ENCODE measurements around the gene TAS2R14. TPM values are rescaled to one million over a fixed set of nuclear protein-coding genes. Genes with fewer than 3 reads are reported as not detected.

Gene TAS2R14
- polyA plus RNA-seq, 1 of the 3 experiments (the other 2 are of a cell fraction): 1.4 TPM

DNA sequence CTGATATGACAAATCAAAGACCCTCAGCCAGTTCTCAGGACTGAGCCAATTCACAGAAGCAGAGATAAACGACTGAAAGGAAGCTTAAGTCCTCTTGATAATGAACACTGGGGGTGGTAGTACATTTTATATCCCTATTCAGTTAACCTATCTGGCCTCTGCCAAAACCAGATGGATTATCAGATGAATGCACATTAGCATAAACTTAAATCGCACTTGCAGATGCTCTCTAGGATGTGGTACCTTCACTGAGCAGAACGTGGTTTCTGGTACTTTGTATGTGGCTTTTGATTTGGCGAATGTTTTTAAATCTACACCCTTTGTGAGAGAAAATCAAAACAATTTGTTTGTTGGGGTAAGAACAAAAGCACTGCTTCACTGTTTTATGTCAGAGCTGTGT, 21.1 kb upstream of the TAS2R14 start:
- 75% methylated on average over 4 of the region's 4 CpGs for WGBS (ENCODE audit: low lambda C conversion rate)
- Histone ChIP-seq H3K9ac (no peak overlapping the region), H3K4me1 (ENCODE audit: control insufficient read depth in 1 of 2, insufficient read depth in 2 of 2, low read depth in 1 of 2, low read length in 1 of 2) (no peaks in the 10 kb centered on the region; a peak in 1 of 4 replicates), H3K79me2 (ENCODE audit: insufficient read depth) (peaks cover 17% of the 10 kb centered on the region; the same call in 1 of the 2 replicates), H4K20me1 (ENCODE audit: insufficient read depth) (no peaks in the 10 kb centered on the region), H2AFZ (ENCODE audit: low read depth) (no peak overlapping the region), H3K9me2 (no peaks in the 10 kb centered on the region), H3F3A (replicated peaks; ENCODE audit: insufficient read depth) (no peaks in the 10 kb centered on the region), H3K9me3 (no peaks in the 10 kb centered on the region; the same call in 1 of the 2 replicates), H3K4me3 (ENCODE audit: low read depth in 2 of 2, low read length in 1 of 2) (no peak overlapping the region), H3K36me3 (replicated peaks in 1 of 2; ENCODE audit: control insufficient read depth in 1 of 2, insufficient read depth in 2 of 2, low read length in 1 of 2) (no peaks in the 10 kb centered on the region), H3K27ac (ENCODE audit: low read depth in 2 of 2, low read length in 1 of 2) (no peak overlapping the region), H3K27me3 (ENCODE audit: insufficient read depth) (no peaks in the 10 kb centered on the region), H3K4me2 (no peak overlapping the region)
- POLR2A ChIA-PET: no interaction called here
- TF ChIP-seq TCF12 (IDR thresholded peaks at IDR 0.05): no peak
- no peak for TF ChIP-seq CHD2 (IDR thresholded peaks at IDR 0.05; ENCODE audit: low read length, partially characterized antibody)
- TF ChIP-seq YY1 (IDR thresholded peaks at IDR 0.05; ENCODE audit: low read depth): no peak
- TF ChIP-seq MXI1 (IDR thresholded peaks at IDR 0.05; ENCODE audit: low read depth, low read length): no peak
- TF ChIP-seq, protein P1, sequence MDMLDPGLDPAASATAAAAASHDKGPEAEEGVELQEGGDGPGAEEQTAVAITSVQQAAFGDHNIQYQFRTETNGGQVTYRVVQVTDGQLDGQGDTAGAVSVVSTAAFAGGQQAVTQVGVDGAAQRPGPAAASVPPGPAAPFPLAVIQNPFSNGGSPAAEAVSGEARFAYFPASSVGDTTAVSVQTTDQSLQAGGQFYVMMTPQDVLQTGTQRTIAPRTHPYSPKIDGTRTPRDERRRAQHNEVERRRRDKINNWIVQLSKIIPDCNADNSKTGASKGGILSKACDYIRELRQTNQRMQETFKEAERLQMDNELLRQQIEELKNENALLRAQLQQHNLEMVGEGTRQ (IDR thresholded peaks at IDR 0.05; ENCODE audit: borderline replicate concordance, low read depth, low read length): no peak
- TF ChIP-seq, protein P2, sequence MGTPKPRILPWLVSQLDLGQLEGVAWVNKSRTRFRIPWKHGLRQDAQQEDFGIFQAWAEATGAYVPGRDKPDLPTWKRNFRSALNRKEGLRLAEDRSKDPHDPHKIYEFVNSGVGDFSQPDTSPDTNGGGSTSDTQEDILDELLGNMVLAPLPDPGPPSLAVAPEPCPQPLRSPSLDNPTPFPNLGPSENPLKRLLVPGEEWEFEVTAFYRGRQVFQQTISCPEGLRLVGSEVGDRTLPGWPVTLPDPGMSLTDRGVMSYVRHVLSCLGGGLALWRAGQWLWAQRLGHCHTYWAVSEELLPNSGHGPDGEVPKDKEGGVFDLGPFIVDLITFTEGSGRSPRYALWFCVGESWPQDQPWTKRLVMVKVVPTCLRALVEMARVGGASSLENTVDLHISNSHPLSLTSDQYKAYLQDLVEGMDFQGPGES (IDR thresholded peaks at IDR 0.05; ENCODE audit: low read depth, low read length): no peak
- TF ChIP-seq GATA2 (CRISPR knock-in tag; IDR thresholded peaks at IDR 0.05): no peak
- no peak for TF ChIP-seq SIN3A (IDR thresholded peaks at IDR 0.05; ENCODE audit: borderline replicate concordance, low read depth, low read length)
- TF ChIP-seq TEAD4 (IDR thresholded peaks at IDR 0.05; ENCODE audit: borderline replicate concordance, insufficient read depth): no peak
- TF ChIP-seq RXRA (IDR thresholded peaks at IDR 0.05; ENCODE audit: borderline replicate concordance, low read depth): no peak
- TF ChIP-seq POLR2AphosphoS5 (IDR thresholded peaks at IDR 0.05; ENCODE audit: low read depth, low read length): no peak
- no peak for TF ChIP-seq SMC3 (IDR thresholded peaks at IDR 0.05; ENCODE audit: low read depth, low read length)
- DNase-seq: no peak
- CTCF ChIA-PET: no interaction called here

DNA sequence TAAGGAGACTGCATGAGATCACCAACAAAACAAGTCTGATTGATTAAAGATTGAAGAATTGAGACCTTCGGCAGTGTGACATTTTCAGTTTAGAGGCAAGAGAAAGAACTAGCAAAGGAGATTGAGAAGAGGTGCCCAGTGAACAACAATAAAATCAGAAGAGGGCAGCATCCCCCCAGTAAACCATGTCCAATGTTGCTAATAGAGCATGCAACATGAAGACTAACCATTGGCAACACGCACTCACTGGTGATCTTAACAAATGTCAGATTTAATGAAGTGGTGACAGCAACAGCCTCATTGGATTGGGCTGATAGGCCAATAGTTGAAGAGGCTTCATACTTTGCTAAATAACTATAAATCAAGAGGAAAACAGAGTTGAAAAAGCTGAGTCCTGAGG, 20.7 kb upstream of the TAS2R14 start:
- no peaks in the 10 kb centered on the region; a peak in 1 of 4 replicates for H3K4me1 ChIP-seq (ENCODE audit: control insufficient read depth in 1 of 2, insufficient read depth in 2 of 2, low read depth in 1 of 2, low read length in 1 of 2)
- H3K9me3 ChIP-seq: no peaks in the 10 kb centered on the region; the same call in 1 of the 2 replicates
- ChIA-PET POLR2A (no interaction called here), CTCF (no interaction called here)
- WGBS (ENCODE audit: low lambda C conversion rate): 95% methylated on average over 2 of the region's 2 CpGs
- H3F3A ChIP-seq (replicated peaks; ENCODE audit: insufficient read depth): no peaks in the 10 kb centered on the region
- H3K36me3 ChIP-seq (replicated peaks in 1 of 2; ENCODE audit: control insufficient read depth in 1 of 2, insufficient read depth in 2 of 2, low read length in 1 of 2): no peaks in the 10 kb centered on the region
- no peak overlapping the region for H2AFZ ChIP-seq (ENCODE audit: low read depth)
- H3K27ac ChIP-seq (ENCODE audit: low read depth in 2 of 2, low read length in 1 of 2): no peak overlapping the region
- H4K20me1 ChIP-seq (ENCODE audit: insufficient read depth): no peaks in the 10 kb centered on the region
- DNase-seq: no peak
- H3K4me3 ChIP-seq (ENCODE audit: low read depth in 2 of 2, low read length in 1 of 2): no peak overlapping the region
- H3K9me2 ChIP-seq: no peaks in the 10 kb centered on the region
- peaks cover 21% of the 10 kb centered on the region for H3K79me2 ChIP-seq (ENCODE audit: insufficient read depth)
- no peaks in the 10 kb centered on the region for H3K27me3 ChIP-seq (ENCODE audit: insufficient read depth)
- no peak for TF ChIP-seq EZH2phosphoT487 (IDR thresholded peaks at IDR 0.05; ENCODE audit: borderline replicate concordance, low read depth)
- TF ChIP-seq, protein P3, sequence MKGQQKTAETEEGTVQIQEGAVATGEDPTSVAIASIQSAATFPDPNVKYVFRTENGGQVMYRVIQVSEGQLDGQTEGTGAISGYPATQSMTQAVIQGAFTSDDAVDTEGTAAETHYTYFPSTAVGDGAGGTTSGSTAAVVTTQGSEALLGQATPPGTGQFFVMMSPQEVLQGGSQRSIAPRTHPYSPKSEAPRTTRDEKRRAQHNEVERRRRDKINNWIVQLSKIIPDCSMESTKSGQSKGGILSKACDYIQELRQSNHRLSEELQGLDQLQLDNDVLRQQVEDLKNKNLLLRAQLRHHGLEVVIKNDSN (IDR thresholded peaks at IDR 0.05; ENCODE audit: borderline replicate concordance, low read depth): no peak
- TF ChIP-seq RFX5 (IDR thresholded peaks at IDR 0.05; ENCODE audit: low read length): no peak
- no peak for TF ChIP-seq RCOR1 (IDR thresholded peaks at IDR 0.05; ENCODE audit: low read length)
- no peak for TF ChIP-seq RAD21 (IDR thresholded peaks at IDR 0.05; ENCODE audit: low read length)
- TF ChIP-seq, protein P2 (IDR thresholded peaks at IDR 0.05; ENCODE audit: low read depth, low read length): no peak
- no peak overlapping the region for H3K4me2 ChIP-seq
- no peak overlapping the region for H3K9ac ChIP-seq

All from SK-N-SH (cell line).